Esophagus squamous epithelium (tissue), 4 donors: ENCODE results near the gene PHC3.

Experiments
- POLR2A ChIP-seq, 4 donors: fragments of 450-650 bp; IDR thresholded peaks; one replicate each; pipeline ENCODE4 v1.6.1; 2017; ENCODE audit warnings: antibody characterized with exemption in 4 of 4, mild to moderate bottlenecking in 4 of 4, moderate library complexity in 3 of 4
- TF ChIP-seq, protein P1 (sequence below), 6 experiments: fragments of 450-650 bp in 4 of 6; fragments of 200-600 bp in 2 of 6; sonication (generic) in 2 of 6; IDR thresholded peaks; one replicate each; pipeline ENCODE4 v1.5.1; 2016 to 2019; ENCODE audit warnings: antibody characterized with exemption in 6 of 6, mild to moderate bottlenecking in 4 of 6, moderate library complexity in 4 of 6

GRCh38 chr3:170057550-170057949 is 124.0 kb downstream of the PHC3 start:
- no peak for TF ChIP-seq POLR2A (IDR thresholded peaks at IDR 0.05)
- TF ChIP-seq, protein P1, sequence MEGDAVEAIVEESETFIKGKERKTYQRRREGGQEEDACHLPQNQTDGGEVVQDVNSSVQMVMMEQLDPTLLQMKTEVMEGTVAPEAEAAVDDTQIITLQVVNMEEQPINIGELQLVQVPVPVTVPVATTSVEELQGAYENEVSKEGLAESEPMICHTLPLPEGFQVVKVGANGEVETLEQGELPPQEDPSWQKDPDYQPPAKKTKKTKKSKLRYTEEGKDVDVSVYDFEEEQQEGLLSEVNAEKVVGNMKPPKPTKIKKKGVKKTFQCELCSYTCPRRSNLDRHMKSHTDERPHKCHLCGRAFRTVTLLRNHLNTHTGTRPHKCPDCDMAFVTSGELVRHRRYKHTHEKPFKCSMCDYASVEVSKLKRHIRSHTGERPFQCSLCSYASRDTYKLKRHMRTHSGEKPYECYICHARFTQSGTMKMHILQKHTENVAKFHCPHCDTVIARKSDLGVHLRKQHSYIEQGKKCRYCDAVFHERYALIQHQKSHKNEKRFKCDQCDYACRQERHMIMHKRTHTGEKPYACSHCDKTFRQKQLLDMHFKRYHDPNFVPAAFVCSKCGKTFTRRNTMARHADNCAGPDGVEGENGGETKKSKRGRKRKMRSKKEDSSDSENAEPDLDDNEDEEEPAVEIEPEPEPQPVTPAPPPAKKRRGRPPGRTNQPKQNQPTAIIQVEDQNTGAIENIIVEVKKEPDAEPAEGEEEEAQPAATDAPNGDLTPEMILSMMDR (IDR thresholded peaks at IDR 0.05), result no peak
